Liver (tissue), 9 donors: ENCODE results near the gene SHOC2. TPM values are rescaled to one million over a fixed set of nuclear protein-coding genes. Genes with fewer than 3 reads are reported as not detected.

Source experiments
- DNase-seq: peaks from one replicate; pipeline ENCODE4 v3.0.0-alpha.2; 2017; ENCODE audit warnings: low spot score
- H3K27ac ChIP-seq, 2 donors: one replicate each; pipeline ENCODE4 v1.7.0; 2013; ENCODE audit warnings: inconsistent platforms in 2 of 2, low read length in 2 of 2, control low read depth in 1 of 2, low read depth in 1 of 2, mild to moderate bottlenecking in 1 of 2
- H3K27me3 ChIP-seq, 4 donors: one replicate each; pipeline versions ENCODE4 v1.6.1 to v1.7.0; 2013; ENCODE audit warnings: low read length in 3 of 4, inconsistent platforms in 1 of 4, mild to moderate bottlenecking in 1 of 4, moderate library complexity in 1 of 4; ENCODE audit not compliant: control insufficient read depth in 4 of 4, insufficient read depth in 4 of 4
- H3K36me3 ChIP-seq, 4 donors: one replicate each; pipeline versions ENCODE4 v1.6.1 to v1.7.0; 2013; ENCODE audit warnings: low read length in 3 of 4, mild to moderate bottlenecking in 3 of 4, low read depth in 1 of 4, moderate library complexity in 1 of 4; ENCODE audit not compliant: control insufficient read depth in 4 of 4, insufficient read depth in 3 of 4
- H3K4me1 ChIP-seq, 4 donors: one replicate each; pipeline versions ENCODE4 v1.6.1 to v1.7.0; 2013; ENCODE audit warnings: low read length in 3 of 4, mild to moderate bottlenecking in 3 of 4, moderate library complexity in 1 of 4; ENCODE audit not compliant: control insufficient read depth in 4 of 4, insufficient read depth in 4 of 4
- H3K4me3 ChIP-seq, 3 donors: one replicate each; pipeline versions ENCODE4 v1.6.1 to v1.7.0; 2013; ENCODE audit warnings: low read length in 3 of 3, control low read depth in 1 of 3, low read depth in 1 of 3, mild to moderate bottlenecking in 1 of 3
- H3K9ac ChIP-seq, 2 donors: one replicate each; pipeline ENCODE4 v1.7.0; 2013; ENCODE audit warnings: low read length in 2 of 2, mild to moderate bottlenecking in 2 of 2, moderate library complexity in 2 of 2, control low read depth in 1 of 2, low read depth in 1 of 2
- H3K9me3 ChIP-seq, 4 donors: one replicate each; pipeline versions ENCODE4 v1.6.1 to v1.7.0; 2013; ENCODE audit warnings: low read length in 3 of 4; ENCODE audit not compliant: control insufficient read depth in 4 of 4
- EGR1 ChIP-seq, 2 donors: IDR thresholded peaks; 2 replicates each; pipeline ENCODE4 v1.6.1; 2016 to 2018; ENCODE audit warnings: antibody characterized with exemption in 2 of 2, low read depth in 2 of 2
- FOXA1 ChIP-seq: IDR thresholded peaks from 2 replicates; pipeline ENCODE4 v1.6.1; 2016; ENCODE audit warnings: antibody characterized with exemption
- FOXA2 ChIP-seq: IDR thresholded peaks from 2 replicates; pipeline ENCODE4 v1.6.1; 2016; ENCODE audit warnings: antibody characterized with exemption
- GABPA ChIP-seq, 2 donors: IDR thresholded peaks in 1 of 2; conservative IDR thresholded peaks in 1 of 2; 2 replicates each; pipeline ENCODE4 v1.6.1; 2016; ENCODE audit warnings: antibody characterized with exemption in 2 of 2, mild to moderate bottlenecking in 1 of 2, moderate library complexity in 1 of 2
- HNF4A ChIP-seq, 2 donors: conservative IDR thresholded peaks; 2 replicates each; pipeline ENCODE4 v1.6.1; 2016; ENCODE audit warnings: antibody characterized with exemption in 2 of 2, mild to moderate bottlenecking in 2 of 2
- HNF4G ChIP-seq: IDR thresholded peaks from 2 replicates; pipeline ENCODE4 v1.6.1; 2016; ENCODE audit warnings: antibody characterized with exemption
- JUND ChIP-seq, 2 donors: IDR thresholded peaks; 2 replicates each; pipeline ENCODE4 v1.6.1; 2016; ENCODE audit warnings: antibody characterized with exemption in 2 of 2
- NR2F2 ChIP-seq: IDR thresholded peaks from 2 replicates; pipeline ENCODE4 v1.6.1; 2016; ENCODE audit warnings: antibody characterized with exemption
- SP1 ChIP-seq: IDR thresholded peaks from 2 replicates; pipeline ENCODE4 v1.6.1; 2018; ENCODE audit warnings: antibody characterized with exemption, mild to moderate bottlenecking
- YY1 ChIP-seq: IDR thresholded peaks from 2 replicates; pipeline ENCODE4 v1.6.1; 2016; ENCODE audit warnings: antibody characterized with exemption, mild to moderate bottlenecking
- WGBS: extraction: QIAGEN DNeasy Blood & Tissue Kit; methylation state at CpG from one replicate; pipeline ENCODE4 v1.1.7; 2013; 5-methylcytosine and 5-hydroxymethylcytosine counted together
- polyA plus RNA-seq, 2 donors: library from polyadenylated mRNA; stranded (reverse) in 1 of 2; unstranded in 1 of 2; fragments of 200-250 nt in 1 of 2; fragments of >200 nt in 1 of 2; fragmentation: Nextera tagmentation in 1 of 2; extraction: Ambion mirVana in 1 of 2; gene quantifications; one replicate each; pipeline versions ENCODE4 v1.2.1 to v1.2.3, GENCODE V29; 2013 to 2015
- total RNA-seq, 2 donors: library from RNA; depleted of rRNA; stranded (reverse); fragments of >200 nt; gene quantifications; one replicate each; pipeline ENCODE4 v1.2.3, GENCODE V29; 2014
- TF ChIP-seq, protein P1 (sequence below): fragments of 150-350 bp; IDR thresholded peaks from 2 replicates; pipeline ENCODE4 v1.5.1; 2017; ENCODE audit warnings: improper control_type of control experiment, low read depth, low read length; ENCODE audit not compliant: missing input control
- TF ChIP-seq, protein P2 (sequence below): IDR thresholded peaks from 2 replicates; pipeline ENCODE4 v1.6.1; 2016; ENCODE audit warnings: antibody characterized with exemption, mild to moderate bottlenecking
- TF ChIP-seq, protein P3 (sequence below): IDR thresholded peaks from 2 replicates; pipeline ENCODE4 v1.6.1; 2016; ENCODE audit warnings: antibody characterized with exemption
- TF ChIP-seq, protein P4 (sequence below): IDR thresholded peaks from 2 replicates; pipeline ENCODE4 v1.6.1; 2016; ENCODE audit warnings: antibody characterized with exemption
- TF ChIP-seq, protein P5 (sequence below): IDR thresholded peaks from 2 replicates; pipeline ENCODE4 v1.6.1; 2016; ENCODE audit warnings: antibody characterized with exemption
- donor health status: healthy.
- donor health status: healthy.
- donor health status: healthy.
- donor health status: healthy.
- donor health status: healthy.

SHOC2 gene
- total and polyA plus RNA-seq, 4 donors: 7.8 to 33.7 (median 17.9) TPM

DNA sequence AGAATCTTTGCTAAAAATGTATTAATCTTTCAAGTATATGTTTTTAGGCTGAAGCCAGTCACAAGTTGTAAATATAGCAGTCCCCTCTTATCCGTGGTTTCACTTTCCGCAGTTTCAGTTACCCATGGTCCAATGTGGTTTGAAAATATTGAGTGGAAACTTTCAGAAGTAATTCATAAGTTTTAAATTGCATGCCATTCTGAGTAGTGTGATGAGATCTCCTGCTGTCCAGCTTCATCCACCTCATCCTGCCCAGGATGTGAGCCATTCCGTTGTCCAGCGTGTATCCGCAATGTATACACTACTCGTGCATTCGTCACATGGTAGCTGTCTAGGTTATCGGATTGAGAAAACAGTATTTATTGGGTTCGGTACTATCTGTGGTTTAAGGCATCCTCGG lies 35.5 kb upstream of the SHOC2 start:
- WGBS: 87% methylated on average over 10 of the region's 10 CpGs
- TF ChIP-seq, protein P1, sequence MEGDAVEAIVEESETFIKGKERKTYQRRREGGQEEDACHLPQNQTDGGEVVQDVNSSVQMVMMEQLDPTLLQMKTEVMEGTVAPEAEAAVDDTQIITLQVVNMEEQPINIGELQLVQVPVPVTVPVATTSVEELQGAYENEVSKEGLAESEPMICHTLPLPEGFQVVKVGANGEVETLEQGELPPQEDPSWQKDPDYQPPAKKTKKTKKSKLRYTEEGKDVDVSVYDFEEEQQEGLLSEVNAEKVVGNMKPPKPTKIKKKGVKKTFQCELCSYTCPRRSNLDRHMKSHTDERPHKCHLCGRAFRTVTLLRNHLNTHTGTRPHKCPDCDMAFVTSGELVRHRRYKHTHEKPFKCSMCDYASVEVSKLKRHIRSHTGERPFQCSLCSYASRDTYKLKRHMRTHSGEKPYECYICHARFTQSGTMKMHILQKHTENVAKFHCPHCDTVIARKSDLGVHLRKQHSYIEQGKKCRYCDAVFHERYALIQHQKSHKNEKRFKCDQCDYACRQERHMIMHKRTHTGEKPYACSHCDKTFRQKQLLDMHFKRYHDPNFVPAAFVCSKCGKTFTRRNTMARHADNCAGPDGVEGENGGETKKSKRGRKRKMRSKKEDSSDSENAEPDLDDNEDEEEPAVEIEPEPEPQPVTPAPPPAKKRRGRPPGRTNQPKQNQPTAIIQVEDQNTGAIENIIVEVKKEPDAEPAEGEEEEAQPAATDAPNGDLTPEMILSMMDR: no peak
- TF ChIP-seq FOXA1: no peak
- DNase-seq: no peak
- Histone ChIP-seq H3K36me3 (peaks cover 0 to 41% (median 22%) of the 10 kb centered on the region in 4 donors), H3K9ac (no peak overlapping the region), H3K27me3 (no peaks in the 10 kb centered on the region), H3K4me1 (peaks cover 0 to 16% (median 3%) of the 10 kb centered on the region in 4 donors), H3K9me3 (no peaks in the 10 kb centered on the region), H3K27ac (no peak overlapping the region), H3K4me3 (no peak overlapping the region)

DNA sequence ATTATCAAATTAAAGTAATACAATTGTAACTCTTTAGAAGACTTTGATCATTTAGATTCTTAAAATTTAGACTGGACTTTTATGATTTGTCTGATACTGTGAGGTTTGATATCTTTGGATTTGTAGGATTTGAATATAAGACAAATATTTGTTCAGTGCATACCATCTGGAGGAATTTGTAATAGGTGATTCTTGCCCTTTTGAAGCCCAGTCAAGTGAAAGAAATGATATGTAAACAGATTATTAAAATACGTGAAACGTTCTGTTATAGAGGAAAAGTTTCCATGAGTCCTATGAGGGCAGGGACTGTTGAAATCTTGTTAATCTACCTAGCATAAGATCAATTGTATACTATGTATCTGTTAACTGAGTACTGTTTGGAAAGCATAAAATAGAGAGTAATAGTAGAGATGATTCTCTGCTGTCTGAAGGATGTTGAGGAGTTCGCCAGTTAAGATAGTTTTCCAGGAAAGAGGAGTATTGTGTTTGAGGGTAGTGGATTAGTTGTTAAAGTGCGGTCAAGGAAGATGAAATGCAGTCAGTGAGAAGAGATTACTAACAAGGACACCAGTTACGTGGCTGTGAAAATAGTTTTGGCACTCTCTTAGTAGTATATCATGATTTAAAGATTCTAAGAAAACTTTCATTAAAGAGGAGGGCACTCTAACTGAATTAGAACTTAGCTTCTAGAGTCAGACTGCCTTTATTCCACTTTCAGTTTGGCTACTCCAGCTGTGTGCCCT lies 33.3 kb upstream of the SHOC2 start:
- Histone ChIP-seq H3K36me3 (peaks cover 0 to 48% (median 33%) of the 10 kb centered on the region in 4 donors), H3K4me1 (peaks cover 0 to 5% (median 2%) of the 10 kb centered on the region in 4 donors), H3K4me3 (no peak overlapping the region), H3K27me3 (no peaks in the 10 kb centered on the region), H3K9me3 (no peaks in the 10 kb centered on the region), H3K27ac (no peak overlapping the region), H3K9ac (peak overlapping the region in 1 of 2 donors; percentile 20)
- TF ChIP-seq, protein P2, sequence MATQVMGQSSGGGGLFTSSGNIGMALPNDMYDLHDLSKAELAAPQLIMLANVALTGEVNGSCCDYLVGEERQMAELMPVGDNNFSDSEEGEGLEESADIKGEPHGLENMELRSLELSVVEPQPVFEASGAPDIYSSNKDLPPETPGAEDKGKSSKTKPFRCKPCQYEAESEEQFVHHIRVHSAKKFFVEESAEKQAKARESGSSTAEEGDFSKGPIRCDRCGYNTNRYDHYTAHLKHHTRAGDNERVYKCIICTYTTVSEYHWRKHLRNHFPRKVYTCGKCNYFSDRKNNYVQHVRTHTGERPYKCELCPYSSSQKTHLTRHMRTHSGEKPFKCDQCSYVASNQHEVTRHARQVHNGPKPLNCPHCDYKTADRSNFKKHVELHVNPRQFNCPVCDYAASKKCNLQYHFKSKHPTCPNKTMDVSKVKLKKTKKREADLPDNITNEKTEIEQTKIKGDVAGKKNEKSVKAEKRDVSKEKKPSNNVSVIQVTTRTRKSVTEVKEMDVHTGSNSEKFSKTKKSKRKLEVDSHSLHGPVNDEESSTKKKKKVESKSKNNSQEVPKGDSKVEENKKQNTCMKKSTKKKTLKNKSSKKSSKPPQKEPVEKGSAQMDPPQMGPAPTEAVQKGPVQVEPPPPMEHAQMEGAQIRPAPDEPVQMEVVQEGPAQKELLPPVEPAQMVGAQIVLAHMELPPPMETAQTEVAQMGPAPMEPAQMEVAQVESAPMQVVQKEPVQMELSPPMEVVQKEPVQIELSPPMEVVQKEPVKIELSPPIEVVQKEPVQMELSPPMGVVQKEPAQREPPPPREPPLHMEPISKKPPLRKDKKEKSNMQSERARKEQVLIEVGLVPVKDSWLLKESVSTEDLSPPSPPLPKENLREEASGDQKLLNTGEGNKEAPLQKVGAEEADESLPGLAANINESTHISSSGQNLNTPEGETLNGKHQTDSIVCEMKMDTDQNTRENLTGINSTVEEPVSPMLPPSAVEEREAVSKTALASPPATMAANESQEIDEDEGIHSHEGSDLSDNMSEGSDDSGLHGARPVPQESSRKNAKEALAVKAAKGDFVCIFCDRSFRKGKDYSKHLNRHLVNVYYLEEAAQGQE: no peak
- TF ChIP-seq HNF4G (no peak), HNF4A (conservative IDR thresholded peaks at IDR 0.05) (no peak), NR2F2 (no peak), YY1 (no peak), JUND (IDR thresholded peaks at IDR 0.05) (no peak), SP1 (no peak), GABPA (IDR thresholded peaks at IDR 0.05 in 1 of 2, conservative IDR thresholded peaks at IDR 0.05 in 1 of 2) (no peak), FOXA2 (no peak), FOXA1 (no peak), EGR1 (IDR thresholded peaks at IDR 0.05; ENCODE audit: low read depth in 2 of 2) (no peak)
- TF ChIP-seq, protein P3, sequence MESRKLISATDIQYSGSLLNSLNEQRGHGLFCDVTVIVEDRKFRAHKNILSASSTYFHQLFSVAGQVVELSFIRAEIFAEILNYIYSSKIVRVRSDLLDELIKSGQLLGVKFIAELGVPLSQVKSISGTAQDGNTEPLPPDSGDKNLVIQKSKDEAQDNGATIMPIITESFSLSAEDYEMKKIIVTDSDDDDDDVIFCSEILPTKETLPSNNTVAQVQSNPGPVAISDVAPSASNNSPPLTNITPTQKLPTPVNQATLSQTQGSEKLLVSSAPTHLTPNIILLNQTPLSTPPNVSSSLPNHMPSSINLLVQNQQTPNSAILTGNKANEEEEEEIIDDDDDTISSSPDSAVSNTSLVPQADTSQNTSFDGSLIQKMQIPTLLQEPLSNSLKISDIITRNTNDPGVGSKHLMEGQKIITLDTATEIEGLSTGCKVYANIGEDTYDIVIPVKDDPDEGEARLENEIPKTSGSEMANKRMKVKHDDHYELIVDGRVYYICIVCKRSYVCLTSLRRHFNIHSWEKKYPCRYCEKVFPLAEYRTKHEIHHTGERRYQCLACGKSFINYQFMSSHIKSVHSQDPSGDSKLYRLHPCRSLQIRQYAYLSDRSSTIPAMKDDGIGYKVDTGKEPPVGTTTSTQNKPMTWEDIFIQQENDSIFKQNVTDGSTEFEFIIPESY: no peak
- TF ChIP-seq, protein P1: no peak
- TF ChIP-seq, protein P4, sequence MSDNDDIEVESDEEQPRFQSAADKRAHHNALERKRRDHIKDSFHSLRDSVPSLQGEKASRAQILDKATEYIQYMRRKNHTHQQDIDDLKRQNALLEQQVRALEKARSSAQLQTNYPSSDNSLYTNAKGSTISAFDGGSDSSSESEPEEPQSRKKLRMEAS: no peak
- TF ChIP-seq, protein P5, sequence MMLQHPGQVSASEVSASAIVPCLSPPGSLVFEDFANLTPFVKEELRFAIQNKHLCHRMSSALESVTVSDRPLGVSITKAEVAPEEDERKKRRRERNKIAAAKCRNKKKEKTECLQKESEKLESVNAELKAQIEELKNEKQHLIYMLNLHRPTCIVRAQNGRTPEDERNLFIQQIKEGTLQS: no peak
- WGBS: 58% methylated on average over 5 of the region's 5 CpGs
- no peak for DNase-seq
